ENCODE measurements around the gene SAA2.
"Not testable (repeated sequence)": the region's sequence is repeated elsewhere in the genome, so short reads cannot be mapped to it uniquely, and the experiment has no call there.

GRCh38 chr11:18197738-18198137 is 50.7 kb downstream of the SAA2 start:
- not testable (repeated sequence) for TF ChIP-seq POLR2AphosphoS5 (IDR thresholded peaks at IDR 0.05; ENCODE audit: low read depth, low read length); POLR2A (IDR thresholded peaks at IDR 0.05; ENCODE audit: low read depth, low read length); TAF1 (IDR thresholded peaks at IDR 0.05; ENCODE audit: borderline replicate concordance, low read depth, low read length)
